Measurements from ENCODE around the gene OGFOD3. TPM values are rescaled to one million over a fixed set of nuclear protein-coding genes. Genes with fewer than 3 reads are reported as not detected.

Gene OGFOD3
- total and polyA plus RNA-seq, 9 of the 15 experiments (the other 6 are each of a cell fraction or from before 2014, with no cell fraction given), result 0.69 to 44.7 (median 18.9) TPM

DNA sequence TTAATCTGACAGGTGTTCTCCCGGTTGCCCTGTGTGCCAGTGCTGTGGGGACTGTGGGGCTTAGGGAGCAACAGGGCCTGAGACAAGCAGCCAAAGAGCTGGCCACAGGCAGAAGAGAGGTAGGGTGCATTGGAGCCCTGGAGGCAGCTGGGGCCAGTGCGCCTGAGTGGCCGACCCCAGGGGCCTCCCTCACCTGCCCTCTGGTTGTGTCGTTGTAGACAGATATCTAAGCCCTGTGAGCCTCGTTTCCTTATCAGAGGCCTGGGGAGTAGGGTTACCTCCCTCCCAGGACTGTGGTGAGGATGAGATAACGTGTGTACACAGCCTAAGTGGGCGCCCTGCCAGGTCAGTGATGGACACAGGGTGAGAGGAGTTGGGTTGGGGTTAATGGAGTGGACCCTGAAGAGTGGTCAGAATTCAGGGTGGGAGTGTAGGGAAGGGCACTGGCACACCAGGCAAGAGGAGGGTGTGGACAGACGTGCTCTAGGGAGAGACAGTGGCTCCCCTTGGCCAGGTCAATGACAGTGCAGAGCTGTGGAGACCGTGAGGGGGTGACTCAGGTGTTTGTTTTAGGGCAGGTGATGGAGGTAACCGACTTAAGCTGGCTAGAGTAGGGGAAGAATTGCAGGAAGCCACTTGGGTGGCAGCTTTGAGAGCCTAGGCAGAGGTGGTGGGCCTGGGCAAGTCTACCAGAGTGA lies 43.6 kb upstream of the OGFOD3 start (continued):
- TF ChIP-seq, protein P1, sequence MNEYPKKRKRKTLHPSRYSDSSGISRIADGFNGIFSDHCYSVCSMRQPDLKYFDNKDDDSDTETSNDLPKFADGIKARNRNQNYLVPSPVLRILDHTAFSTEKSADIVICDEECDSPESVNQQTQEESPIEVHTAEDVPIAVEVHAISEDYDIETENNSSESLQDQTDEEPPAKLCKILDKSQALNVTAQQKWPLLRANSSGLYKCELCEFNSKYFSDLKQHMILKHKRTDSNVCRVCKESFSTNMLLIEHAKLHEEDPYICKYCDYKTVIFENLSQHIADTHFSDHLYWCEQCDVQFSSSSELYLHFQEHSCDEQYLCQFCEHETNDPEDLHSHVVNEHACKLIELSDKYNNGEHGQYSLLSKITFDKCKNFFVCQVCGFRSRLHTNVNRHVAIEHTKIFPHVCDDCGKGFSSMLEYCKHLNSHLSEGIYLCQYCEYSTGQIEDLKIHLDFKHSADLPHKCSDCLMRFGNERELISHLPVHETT (CRISPR knock-in tag; conservative IDR thresholded peaks at IDR 0.05 in 1 of 2, IDR thresholded peaks at IDR 0.05 in 1 of 2), result peak in 1 of 2 experiments; percentile 85; a peak in 2 of 4 replicates
- TF ChIP-seq, protein P2, sequence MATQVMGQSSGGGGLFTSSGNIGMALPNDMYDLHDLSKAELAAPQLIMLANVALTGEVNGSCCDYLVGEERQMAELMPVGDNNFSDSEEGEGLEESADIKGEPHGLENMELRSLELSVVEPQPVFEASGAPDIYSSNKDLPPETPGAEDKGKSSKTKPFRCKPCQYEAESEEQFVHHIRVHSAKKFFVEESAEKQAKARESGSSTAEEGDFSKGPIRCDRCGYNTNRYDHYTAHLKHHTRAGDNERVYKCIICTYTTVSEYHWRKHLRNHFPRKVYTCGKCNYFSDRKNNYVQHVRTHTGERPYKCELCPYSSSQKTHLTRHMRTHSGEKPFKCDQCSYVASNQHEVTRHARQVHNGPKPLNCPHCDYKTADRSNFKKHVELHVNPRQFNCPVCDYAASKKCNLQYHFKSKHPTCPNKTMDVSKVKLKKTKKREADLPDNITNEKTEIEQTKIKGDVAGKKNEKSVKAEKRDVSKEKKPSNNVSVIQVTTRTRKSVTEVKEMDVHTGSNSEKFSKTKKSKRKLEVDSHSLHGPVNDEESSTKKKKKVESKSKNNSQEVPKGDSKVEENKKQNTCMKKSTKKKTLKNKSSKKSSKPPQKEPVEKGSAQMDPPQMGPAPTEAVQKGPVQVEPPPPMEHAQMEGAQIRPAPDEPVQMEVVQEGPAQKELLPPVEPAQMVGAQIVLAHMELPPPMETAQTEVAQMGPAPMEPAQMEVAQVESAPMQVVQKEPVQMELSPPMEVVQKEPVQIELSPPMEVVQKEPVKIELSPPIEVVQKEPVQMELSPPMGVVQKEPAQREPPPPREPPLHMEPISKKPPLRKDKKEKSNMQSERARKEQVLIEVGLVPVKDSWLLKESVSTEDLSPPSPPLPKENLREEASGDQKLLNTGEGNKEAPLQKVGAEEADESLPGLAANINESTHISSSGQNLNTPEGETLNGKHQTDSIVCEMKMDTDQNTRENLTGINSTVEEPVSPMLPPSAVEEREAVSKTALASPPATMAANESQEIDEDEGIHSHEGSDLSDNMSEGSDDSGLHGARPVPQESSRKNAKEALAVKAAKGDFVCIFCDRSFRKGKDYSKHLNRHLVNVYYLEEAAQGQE (IDR thresholded peaks at IDR 0.05; ENCODE audit: borderline replicate concordance), result peak; percentile 53
- TF ChIP-seq, protein P2 (CRISPR knock-in tag; IDR thresholded peaks at IDR 0.05; ENCODE audit: low read depth), result peak; percentile 22; the same call in 1 of the 2 replicates
- TF ChIP-seq, protein P3, sequence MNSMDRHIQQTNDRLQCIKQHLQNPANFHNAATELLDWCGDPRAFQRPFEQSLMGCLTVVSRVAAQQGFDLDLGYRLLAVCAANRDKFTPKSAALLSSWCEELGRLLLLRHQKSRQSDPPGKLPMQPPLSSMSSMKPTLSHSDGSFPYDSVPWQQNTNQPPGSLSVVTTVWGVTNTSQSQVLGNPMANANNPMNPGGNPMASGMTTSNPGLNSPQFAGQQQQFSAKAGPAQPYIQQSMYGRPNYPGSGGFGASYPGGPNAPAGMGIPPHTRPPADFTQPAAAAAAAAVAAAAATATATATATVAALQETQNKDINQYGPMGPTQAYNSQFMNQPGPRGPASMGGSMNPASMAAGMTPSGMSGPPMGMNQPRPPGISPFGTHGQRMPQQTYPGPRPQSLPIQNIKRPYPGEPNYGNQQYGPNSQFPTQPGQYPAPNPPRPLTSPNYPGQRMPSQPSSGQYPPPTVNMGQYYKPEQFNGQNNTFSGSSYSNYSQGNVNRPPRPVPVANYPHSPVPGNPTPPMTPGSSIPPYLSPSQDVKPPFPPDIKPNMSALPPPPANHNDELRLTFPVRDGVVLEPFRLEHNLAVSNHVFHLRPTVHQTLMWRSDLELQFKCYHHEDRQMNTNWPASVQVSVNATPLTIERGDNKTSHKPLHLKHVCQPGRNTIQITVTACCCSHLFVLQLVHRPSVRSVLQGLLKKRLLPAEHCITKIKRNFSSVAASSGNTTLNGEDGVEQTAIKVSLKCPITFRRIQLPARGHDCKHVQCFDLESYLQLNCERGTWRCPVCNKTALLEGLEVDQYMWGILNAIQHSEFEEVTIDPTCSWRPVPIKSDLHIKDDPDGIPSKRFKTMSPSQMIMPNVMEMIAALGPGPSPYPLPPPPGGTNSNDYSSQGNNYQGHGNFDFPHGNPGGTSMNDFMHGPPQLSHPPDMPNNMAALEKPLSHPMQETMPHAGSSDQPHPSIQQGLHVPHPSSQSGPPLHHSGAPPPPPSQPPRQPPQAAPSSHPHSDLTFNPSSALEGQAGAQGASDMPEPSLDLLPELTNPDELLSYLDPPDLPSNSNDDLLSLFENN (IDR thresholded peaks at IDR 0.05; ENCODE audit: low read depth in 2 of 2, low read length in 2 of 2), result peak in 1 of 2 experiments; percentile 96; a peak in 2 of 4 replicates
- TF ChIP-seq, protein P4, sequence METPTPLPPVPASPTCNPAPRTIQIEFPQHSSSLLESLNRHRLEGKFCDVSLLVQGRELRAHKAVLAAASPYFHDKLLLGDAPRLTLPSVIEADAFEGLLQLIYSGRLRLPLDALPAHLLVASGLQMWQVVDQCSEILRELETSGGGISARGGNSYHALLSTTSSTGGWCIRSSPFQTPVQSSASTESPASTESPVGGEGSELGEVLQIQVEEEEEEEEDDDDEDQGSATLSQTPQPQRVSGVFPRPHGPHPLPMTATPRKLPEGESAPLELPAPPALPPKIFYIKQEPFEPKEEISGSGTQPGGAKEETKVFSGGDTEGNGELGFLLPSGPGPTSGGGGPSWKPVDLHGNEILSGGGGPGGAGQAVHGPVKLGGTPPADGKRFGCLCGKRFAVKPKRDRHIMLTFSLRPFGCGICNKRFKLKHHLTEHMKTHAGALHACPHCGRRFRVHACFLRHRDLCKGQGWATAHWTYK (CRISPR knock-in tag; IDR thresholded peaks at IDR 0.05), result peak; percentile 91
- TF ChIP-seq ILF3 (IDR thresholded peaks at IDR 0.05; ENCODE audit: borderline replicate concordance) (peak; percentile 89; the same call in 1 of the 2 replicates), RCOR1 (IDR thresholded peaks at IDR 0.05; ENCODE audit: borderline replicate concordance in 1 of 2, low read depth in 2 of 2, low read length in 2 of 2) (peak; percentile 57 to 99; a peak in 3 of 4 replicates)
- TF ChIP-seq, protein P5, sequence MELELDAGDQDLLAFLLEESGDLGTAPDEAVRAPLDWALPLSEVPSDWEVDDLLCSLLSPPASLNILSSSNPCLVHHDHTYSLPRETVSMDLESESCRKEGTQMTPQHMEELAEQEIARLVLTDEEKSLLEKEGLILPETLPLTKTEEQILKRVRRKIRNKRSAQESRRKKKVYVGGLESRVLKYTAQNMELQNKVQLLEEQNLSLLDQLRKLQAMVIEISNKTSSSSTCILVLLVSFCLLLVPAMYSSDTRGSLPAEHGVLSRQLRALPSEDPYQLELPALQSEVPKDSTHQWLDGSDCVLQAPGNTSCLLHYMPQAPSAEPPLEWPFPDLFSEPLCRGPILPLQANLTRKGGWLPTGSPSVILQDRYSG (tag; conservative IDR thresholded peaks at IDR 0.05; ENCODE audit: low read depth), result no peak; the same call in none of the 2 replicates
